ENCODE results near the gene DAG1. TPM values are rescaled to one million over a fixed set of nuclear protein-coding genes. Genes with fewer than 3 reads are reported as not detected.

The DAG1 gene
- total and polyA plus RNA-seq, 11 donors = 39.9 to 218 (median 140) TPM

- DNase-seq = no peak
- Histone ChIP-seq H3K9me3 (no peaks in the 10 kb centered on the region), H3K27me3 (no peaks in the 10 kb centered on the region), H3K4me3 (no peak overlapping the region), H3K36me3 (peaks cover 0 to 39% (median 18%) of the 10 kb centered on the region in 9 donors), H3K27ac (no peak overlapping the region), H3K4me1 (peaks cover 2 to 29% (median 17%) of the 10 kb centered on the region in 12 donors)
- intact Hi-C loops (cut with DNase I) = loop anchor here in 1 of 10 donors (10.0 kb wide), 1 partner anchor 48 kb away; no protein-coding TSS in a partner anchor
- no peak for ATAC-seq
- TF ChIP-seq, protein P1, sequence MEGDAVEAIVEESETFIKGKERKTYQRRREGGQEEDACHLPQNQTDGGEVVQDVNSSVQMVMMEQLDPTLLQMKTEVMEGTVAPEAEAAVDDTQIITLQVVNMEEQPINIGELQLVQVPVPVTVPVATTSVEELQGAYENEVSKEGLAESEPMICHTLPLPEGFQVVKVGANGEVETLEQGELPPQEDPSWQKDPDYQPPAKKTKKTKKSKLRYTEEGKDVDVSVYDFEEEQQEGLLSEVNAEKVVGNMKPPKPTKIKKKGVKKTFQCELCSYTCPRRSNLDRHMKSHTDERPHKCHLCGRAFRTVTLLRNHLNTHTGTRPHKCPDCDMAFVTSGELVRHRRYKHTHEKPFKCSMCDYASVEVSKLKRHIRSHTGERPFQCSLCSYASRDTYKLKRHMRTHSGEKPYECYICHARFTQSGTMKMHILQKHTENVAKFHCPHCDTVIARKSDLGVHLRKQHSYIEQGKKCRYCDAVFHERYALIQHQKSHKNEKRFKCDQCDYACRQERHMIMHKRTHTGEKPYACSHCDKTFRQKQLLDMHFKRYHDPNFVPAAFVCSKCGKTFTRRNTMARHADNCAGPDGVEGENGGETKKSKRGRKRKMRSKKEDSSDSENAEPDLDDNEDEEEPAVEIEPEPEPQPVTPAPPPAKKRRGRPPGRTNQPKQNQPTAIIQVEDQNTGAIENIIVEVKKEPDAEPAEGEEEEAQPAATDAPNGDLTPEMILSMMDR (IDR thresholded peaks at IDR 0.05) = no peak
- no peak for TF ChIP-seq POLR2A (IDR thresholded peaks at IDR 0.05)
- 71 to 87% (median 78%) methylated on average over 1 of the region's 1 CpG for WGBS, 4 donors
Measured at GRCh38 chr3:49476563-49476962, 6.5 kb downstream of the DAG1 start.

GRCh38 chr3:49482766-49483165 lies 12.7 kb downstream of the DAG1 start:
- Histone ChIP-seq H3K4me1 (peaks cover 0 to 47% (median 22%) of the 10 kb centered on the region in 12 donors), H3K36me3 (peaks cover 0 to 32% (median 10%) of the 10 kb centered on the region in 9 donors), H3K27me3 (no peaks in the 10 kb centered on the region), H3K27ac (peak overlapping the region in 9 of 12 donors; percentile 2 to 74 (median 63)), H3K4me3 (no peak overlapping the region), H3K9me3 (no peaks in the 10 kb centered on the region)
- TF ChIP-seq POLR2A (IDR thresholded peaks at IDR 0.05) = no peak
- TF ChIP-seq, protein P1 (IDR thresholded peaks at IDR 0.05) = no peak
- intact Hi-C loops (cut with DNase I) = no loop called here
- ATAC-seq (no peak), DNase-seq (no peak)

- Histone ChIP-seq H3K27ac (peak overlapping the region in 10 of 12 donors; percentile 13 to 74 (median 62)), H3K27me3 (no peaks in the 10 kb centered on the region), H3K36me3 (peaks cover 0 to 32% (median 16%) of the 10 kb centered on the region in 9 donors), H3K4me3 (no peak overlapping the region), H3K9me3 (no peaks in the 10 kb centered on the region), H3K4me1 (peaks cover 0 to 47% (median 22%) of the 10 kb centered on the region in 12 donors)
- DNase-seq (no peak), ATAC-seq (peak in 3 of 4 donors; percentile 20 to 34 (median 33))
- intact Hi-C loops (cut with DNase I) = no loop called here
- no peak for TF ChIP-seq POLR2A (IDR thresholded peaks at IDR 0.05)
- TF ChIP-seq, protein P1 (IDR thresholded peaks at IDR 0.05) = no peak
- 51 to 72% (median 65%) methylated on average over 3 of the region's 3 CpGs for WGBS, 4 donors
Measured at GRCh38 chr3:49484471-49484870, 14.4 kb downstream of the DAG1 start.

DNA sequence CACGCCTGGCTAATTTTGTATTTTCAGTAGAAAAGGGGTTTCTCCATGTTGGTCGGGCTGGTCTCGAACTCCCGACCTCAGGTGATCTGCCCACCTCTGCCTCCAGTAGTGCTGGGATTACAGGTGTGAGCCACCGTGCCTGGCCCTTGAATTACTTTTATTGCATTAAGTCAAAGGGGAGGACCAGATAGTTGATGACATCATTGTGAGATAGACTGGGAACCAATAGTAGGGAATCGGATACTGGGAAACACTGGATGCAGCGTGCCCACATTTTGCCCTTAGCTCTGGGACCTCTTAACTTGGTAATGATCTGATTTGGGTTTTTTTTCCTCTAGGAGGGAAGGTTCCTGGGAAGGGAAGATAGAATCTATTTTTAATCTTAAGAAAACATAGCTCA lies 19.2 kb downstream of the DAG1 start:
- Histone ChIP-seq H3K9me3 (no peaks in the 10 kb centered on the region), H3K27ac (peak overlapping the region in 2 of 12 donors; percentile 0 to 19), H3K27me3 (no peaks in the 10 kb centered on the region), H3K36me3 (peaks cover 0 to 40% (median 20%) of the 10 kb centered on the region in 9 donors), H3K4me1 (peaks cover 0 to 29% (median 17%) of the 10 kb centered on the region in 12 donors), H3K4me3 (no peak overlapping the region)
- intact Hi-C loops (cut with DNase I) = no loop called here
- 89 to 96% (median 91%) methylated on average over 7 of the region's 7 CpGs for WGBS, 4 donors
- ATAC-seq (no peak), DNase-seq (no peak)
- TF ChIP-seq POLR2A (IDR thresholded peaks at IDR 0.05) = no peak
- TF ChIP-seq, protein P1 (IDR thresholded peaks at IDR 0.05) = no peak
